IPS-18a (cell line): ENCODE measurements around the gene RAB40B.
"Not testable (repeated sequence)": the region's sequence is repeated elsewhere in the genome, so short reads cannot be mapped to it uniquely, and the experiment has no call there.

Experiments used
- H3K27ac ChIP-seq: one replicate; pipeline ENCODE4 v1.5.1; 2013; ENCODE audit warnings: low read length
- H3K27me3 ChIP-seq: one replicate; pipeline ENCODE4 v1.6.1; 2013; ENCODE audit warnings: mild to moderate bottlenecking, low read length; ENCODE audit not compliant: control insufficient read depth, insufficient read depth
- H3K36me3 ChIP-seq: one replicate; pipeline ENCODE4 v1.6.1; 2013; ENCODE audit warnings: low read depth, low read length; ENCODE audit not compliant: control insufficient read depth
- H3K4me1 ChIP-seq: one replicate; pipeline ENCODE4 v1.6.1; 2013; ENCODE audit warnings: low read depth, low read length; ENCODE audit not compliant: control insufficient read depth
- H3K4me3 ChIP-seq: one replicate; pipeline ENCODE4 v1.5.1; 2013; ENCODE audit warnings: low read length
- H3K9ac ChIP-seq: one replicate; pipeline ENCODE4 v1.6.1; 2013; ENCODE audit warnings: mild to moderate bottlenecking, low read length, moderate library complexity
- H3K9me3 ChIP-seq: one replicate; pipeline ENCODE4 v1.6.1; 2013; ENCODE audit warnings: low read depth, low read length; ENCODE audit not compliant: control insufficient read depth

RAB40B gene

GRCh38 chr17:82698065-82698973 is at the start of gene RAB40B:
Gene RAB40B (minus strand): TSS chr17:82698698. CDS start chr17:82698596, 102 bp downstream.
- H3K4me1 ChIP-seq: no peaks in the 10 kb centered on the region
- peaks cover 44% of the 10 kb centered on the region for H3K27me3 ChIP-seq
- H3K9me3 ChIP-seq: no peaks in the 10 kb centered on the region
- H3K36me3 ChIP-seq: no peaks in the 10 kb centered on the region
- H3K4me3 ChIP-seq: peak within 1 kb of the TSS; percentile 59
- no peak within 1 kb of the TSS for H3K27ac ChIP-seq
- no peak within 1 kb of the TSS for H3K9ac ChIP-seq

GRCh38 chr17:82745524-82745923 is 47.0 kb upstream of the RAB40B start:
- Histone ChIP-seq H3K36me3 (peaks cover 9% of the 10 kb centered on the region), H3K27ac (no peak overlapping the region), H3K4me1 (no peaks in the 10 kb centered on the region), H3K27me3 (peaks cover 8% of the 10 kb centered on the region), H3K9me3 (peaks cover 4% of the 10 kb centered on the region), H3K9ac (no peak overlapping the region), H3K4me3 (no peak overlapping the region)

- not testable (repeated sequence) for H3K27ac ChIP-seq, H3K27me3 ChIP-seq, H3K4me3 ChIP-seq, H3K4me1 ChIP-seq, H3K9me3 ChIP-seq, H3K9ac ChIP-seq
- peaks cover 11% of the 10 kb centered on the region for H3K36me3 ChIP-seq
These were observed 46.2 kb upstream of the RAB40B start for GRCh38 chr17:82744736-82745135.

- Histone ChIP-seq H3K27ac (no peak overlapping the region), H3K27me3 (no peaks in the 10 kb centered on the region), H3K4me3 (no peak overlapping the region), H3K9ac (no peak overlapping the region), H3K4me1 (no peaks in the 10 kb centered on the region), H3K9me3 (peaks cover 9% of the 10 kb centered on the region), H3K36me3 (peaks cover 11% of the 10 kb centered on the region)
These were observed 45.1 kb upstream of the RAB40B start for GRCh38 chr17:82743344-82744219.

GRCh38 chr17:82740906-82741759 is 42.6 kb upstream of the RAB40B start:
- H3K9ac ChIP-seq: no peak overlapping the region
- H3K9me3 ChIP-seq: peaks cover 9% of the 10 kb centered on the region
- no peak overlapping the region for H3K27ac ChIP-seq
- H3K27me3 ChIP-seq: no peaks in the 10 kb centered on the region
- H3K4me1 ChIP-seq: no peaks in the 10 kb centered on the region
- H3K4me3 ChIP-seq: no peak overlapping the region
- peaks cover 11% of the 10 kb centered on the region for H3K36me3 ChIP-seq

GRCh38 chr17:82737967-82738877 is 39.7 kb upstream of the RAB40B start:
- Histone ChIP-seq H3K9ac (no peak overlapping the region), H3K4me3 (no peak overlapping the region), H3K9me3 (peaks cover 9% of the 10 kb centered on the region), H3K27me3 (no peaks in the 10 kb centered on the region), H3K36me3 (peaks cover 11% of the 10 kb centered on the region), H3K4me1 (no peaks in the 10 kb centered on the region), H3K27ac (no peak overlapping the region)

GRCh38 chr17:82736511-82737185 is 38.1 kb upstream of the RAB40B start:
- Histone ChIP-seq H3K27me3 (no peaks in the 10 kb centered on the region), H3K9me3 (peaks cover 9% of the 10 kb centered on the region), H3K4me1 (no peaks in the 10 kb centered on the region), H3K36me3 (peaks cover 11% of the 10 kb centered on the region), H3K9ac (no peak overlapping the region), H3K27ac (no peak overlapping the region), H3K4me3 (no peak overlapping the region)

GRCh38 chr17:82734987-82735866 is 36.7 kb upstream of the RAB40B start, which contains the start of gene FN3K:
Gene FN3K (plus strand): TSS chr17:82735615. CDS start chr17:82735637, 22 bp downstream.
- Histone ChIP-seq H3K4me1 (no peaks in the 10 kb centered on the region), H3K4me3 (peak within 1 kb of the TSS; percentile 61), H3K27me3 (no peaks in the 10 kb centered on the region), H3K36me3 (no peaks in the 10 kb centered on the region), H3K27ac (no peak within 1 kb of the TSS), H3K9ac (peak within 1 kb of the TSS; percentile 53), H3K9me3 (peaks cover 4% of the 10 kb centered on the region)

GRCh38 chr17:82732118-82732743 is 33.7 kb upstream of the RAB40B start:
- H3K4me3 ChIP-seq: no peak overlapping the region
- no peaks in the 10 kb centered on the region for H3K27me3 ChIP-seq
- no peak overlapping the region for H3K27ac ChIP-seq
- no peaks in the 10 kb centered on the region for H3K9me3 ChIP-seq
- H3K36me3 ChIP-seq: peaks cover 4% of the 10 kb centered on the region
- no peak overlapping the region for H3K9ac ChIP-seq
- H3K4me1 ChIP-seq: no peaks in the 10 kb centered on the region
